ENCODE results near the gene CNGA1. TPM values are rescaled to one million over a fixed set of nuclear protein-coding genes. Genes with fewer than 3 reads are reported as not detected.
"Not testable (repeated sequence)": the region's sequence is repeated elsewhere in the genome, so short reads cannot be mapped to it uniquely, and the experiment has no call there.

Gene CNGA1
- total RNA-seq, 2 experiments from 2014 or later: not detected

DNA sequence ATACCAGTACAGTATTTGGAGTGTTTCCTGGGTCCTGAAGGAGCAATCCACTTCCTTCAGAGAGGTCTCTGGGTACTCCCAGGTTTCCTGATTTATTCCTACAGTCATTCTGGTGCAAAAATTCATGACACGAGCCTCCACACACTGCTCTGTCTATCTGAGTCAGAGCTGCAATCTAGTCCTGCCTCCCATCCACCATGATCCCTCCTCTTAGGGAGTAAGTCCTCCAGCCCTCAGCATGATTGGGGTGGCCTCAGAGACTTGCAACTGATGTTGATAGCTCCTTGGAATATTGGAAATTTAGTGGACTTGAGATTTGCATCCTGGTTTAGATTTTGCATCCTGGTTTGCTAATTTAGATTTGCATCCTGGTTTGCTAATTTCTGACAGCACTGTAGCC is 20.5 kb downstream of the CNGA1 start:
- CTCF ChIA-PET: no interaction called here
- Mint-ChIP-seq H3K4me3 (no peak overlapping the region), H3K36me3 (peaks cover 5% of the 10 kb centered on the region), H3K27ac (no peak overlapping the region), H3K9me3 (ENCODE audit: low read depth) (peaks cover 8% of the 10 kb centered on the region), H3K4me1 (no peaks in the 10 kb centered on the region), H3K27me3 (peaks cover 8% of the 10 kb centered on the region)
- ATAC-seq: no peak
- DNase-seq: no peak

DNA sequence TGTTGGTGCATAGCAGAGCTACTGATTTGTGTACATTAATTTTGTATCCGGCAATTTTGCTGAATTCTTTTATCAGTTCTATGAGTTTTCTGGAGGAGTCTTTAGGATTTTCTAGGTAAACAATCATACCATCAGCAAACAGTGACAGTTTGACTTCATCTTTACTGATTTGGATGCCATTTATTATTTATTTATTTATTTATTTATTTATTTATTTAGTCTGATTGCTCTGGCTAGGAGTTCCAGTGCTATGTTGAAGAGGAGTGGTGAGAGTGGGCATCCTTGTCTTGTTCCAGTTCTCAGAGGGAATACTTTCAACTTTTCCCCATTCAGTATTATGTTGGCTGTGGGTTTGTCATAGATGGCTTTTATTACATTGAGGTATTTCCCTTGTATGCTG is 24.0 kb downstream of the CNGA1 start:
- CTCF ChIA-PET; H3K4me3 Mint-ChIP-seq; ATAC-seq; H3K27ac Mint-ChIP-seq; H3K27me3 Mint-ChIP-seq; H3K9me3 Mint-ChIP-seq (ENCODE audit: low read depth); H3K4me1 Mint-ChIP-seq; DNase-seq; H3K36me3 Mint-ChIP-seq: not testable (repeated sequence)

DNA sequence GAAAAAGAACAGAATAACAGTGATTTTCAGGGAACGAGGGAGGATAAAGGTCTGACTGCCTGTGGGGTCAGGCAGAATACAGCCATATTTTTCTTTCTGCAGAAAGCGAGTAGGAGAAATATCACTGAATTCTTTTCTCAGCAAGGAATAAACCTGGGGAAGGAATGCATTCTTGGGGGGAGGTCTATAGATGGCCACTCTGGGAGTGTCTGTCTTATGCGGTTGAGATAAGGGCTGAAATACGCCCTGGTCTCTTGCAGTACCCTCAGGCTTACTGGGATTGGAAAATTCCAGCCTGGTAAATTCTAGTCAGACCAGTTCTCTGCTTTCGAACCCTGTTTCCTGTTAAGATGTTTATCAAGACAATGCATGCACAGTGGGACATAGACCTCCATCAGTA is 26.3 kb downstream of the CNGA1 start:
- Mint-ChIP-seq H3K27me3 (peaks cover 16% of the 10 kb centered on the region), H3K27ac (no peak overlapping the region), H3K4me3 (no peak overlapping the region), H3K9me3 (ENCODE audit: low read depth) (peaks cover 9% of the 10 kb centered on the region), H3K4me1 (no peaks in the 10 kb centered on the region), H3K36me3 (no peaks in the 10 kb centered on the region)
- CTCF ChIA-PET: no interaction called here
- ATAC-seq: no peak
- DNase-seq: no peak

DNA sequence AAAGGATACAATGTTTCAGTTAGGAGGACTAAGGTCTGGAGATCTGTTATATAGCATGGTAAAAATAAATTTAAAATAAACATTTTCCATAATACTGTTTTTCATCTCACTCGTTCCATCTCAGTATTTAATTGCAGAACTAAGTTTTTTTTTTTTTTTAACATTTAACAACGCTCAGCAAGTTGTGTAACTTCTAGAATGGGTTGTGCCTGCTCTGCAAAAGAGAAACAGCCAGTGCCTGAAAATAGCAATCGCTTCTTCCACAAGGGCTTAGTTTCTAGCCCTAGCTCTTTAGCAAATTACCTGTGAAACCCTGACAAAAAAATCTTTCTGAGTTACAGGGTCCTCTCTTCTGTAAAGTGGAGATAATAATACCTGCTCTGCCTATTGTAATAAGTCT is 41.9 kb downstream of the CNGA1 start:
- no peak for DNase-seq
- Mint-ChIP-seq H3K4me1 (no peaks in the 10 kb centered on the region), H3K36me3 (no peaks in the 10 kb centered on the region), H3K9me3 (ENCODE audit: low read depth) (no peaks in the 10 kb centered on the region), H3K27me3 (no peaks in the 10 kb centered on the region), H3K4me3 (no peak overlapping the region), H3K27ac (no peak overlapping the region)
- ATAC-seq: no peak
- CTCF ChIA-PET: no interaction called here

DNA sequence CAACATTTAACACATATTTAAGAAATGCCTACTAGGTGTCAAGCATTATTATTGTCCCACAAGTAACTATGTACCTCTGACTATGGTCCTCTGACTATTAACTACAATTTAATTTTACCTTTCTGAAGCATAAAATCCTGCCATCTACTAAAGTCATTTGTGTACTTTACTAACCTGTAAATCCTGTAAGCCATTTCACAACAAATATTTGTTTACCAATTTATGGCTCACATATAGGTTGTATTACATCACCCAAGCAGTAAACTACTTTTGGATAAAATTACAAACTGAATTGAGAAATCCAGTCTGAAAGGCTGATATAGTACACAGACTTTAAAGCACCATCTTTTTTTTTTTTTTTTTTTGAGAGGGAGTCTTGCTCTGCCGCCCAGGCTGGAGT is 43.8 kb downstream of the CNGA1 start:
- ATAC-seq (no peak), DNase-seq (no peak)
- Mint-ChIP-seq H3K4me1 (no peaks in the 10 kb centered on the region), H3K36me3 (no peaks in the 10 kb centered on the region), H3K27ac (no peak overlapping the region), H3K27me3 (no peaks in the 10 kb centered on the region), H3K9me3 (ENCODE audit: low read depth) (no peaks in the 10 kb centered on the region), H3K4me3 (no peak overlapping the region)
- CTCF ChIA-PET: no interaction called here

DNA sequence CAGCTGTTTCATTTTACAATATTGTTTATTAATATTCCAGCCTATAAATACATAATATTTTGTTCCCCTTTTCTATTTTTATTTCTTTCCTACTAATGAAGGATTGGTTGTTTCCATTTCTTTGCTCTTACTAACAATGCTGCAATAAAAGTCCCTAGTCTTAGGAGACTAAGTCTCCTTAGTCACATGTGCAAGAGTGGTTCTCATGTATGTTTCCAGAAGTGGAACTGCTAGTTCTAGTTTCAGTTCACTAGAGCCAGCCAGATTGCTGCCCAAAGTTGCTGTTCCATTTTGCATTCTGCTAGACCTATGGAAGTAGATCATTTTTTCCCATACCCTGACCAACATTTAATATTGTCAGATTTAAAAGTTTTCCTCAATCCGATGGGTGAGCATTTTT is 44.3 kb downstream of the CNGA1 start:
- H3K27ac Mint-ChIP-seq: no peak overlapping the region
- no peaks in the 10 kb centered on the region for H3K9me3 Mint-ChIP-seq (ENCODE audit: low read depth)
- CTCF ChIA-PET: no interaction called here
- no peak for DNase-seq
- no peaks in the 10 kb centered on the region for H3K36me3 Mint-ChIP-seq
- H3K27me3 Mint-ChIP-seq: no peaks in the 10 kb centered on the region
- ATAC-seq: no peak
- H3K4me1 Mint-ChIP-seq: no peaks in the 10 kb centered on the region
- H3K4me3 Mint-ChIP-seq: no peak overlapping the region

DNA sequence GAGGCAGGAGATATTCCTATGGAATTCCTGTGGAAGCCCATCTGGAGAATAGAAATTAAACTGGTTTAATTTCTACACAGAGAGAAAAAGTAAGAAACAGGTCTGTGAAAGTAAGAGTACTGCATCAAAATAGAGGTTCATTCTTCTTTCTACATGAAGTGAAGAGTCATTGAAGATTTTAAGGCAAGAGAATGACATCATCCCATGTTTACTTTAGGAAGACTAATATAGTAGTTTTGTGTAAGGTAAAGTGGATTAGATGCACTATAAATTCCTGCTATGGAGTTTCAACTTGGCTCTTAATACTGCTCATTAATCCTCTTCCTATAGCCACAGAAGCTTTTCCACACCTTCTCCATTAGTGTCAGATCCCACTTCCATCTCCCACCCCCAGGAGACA is 47.6 kb downstream of the CNGA1 start:
- CTCF ChIA-PET: no interaction called here
- ATAC-seq: no peak
- Mint-ChIP-seq H3K27me3 (no peaks in the 10 kb centered on the region), H3K9me3 (ENCODE audit: low read depth) (no peaks in the 10 kb centered on the region), H3K27ac (no peak overlapping the region), H3K4me3 (no peak overlapping the region), H3K4me1 (no peaks in the 10 kb centered on the region), H3K36me3 (no peaks in the 10 kb centered on the region)
- no peak for DNase-seq

DNA sequence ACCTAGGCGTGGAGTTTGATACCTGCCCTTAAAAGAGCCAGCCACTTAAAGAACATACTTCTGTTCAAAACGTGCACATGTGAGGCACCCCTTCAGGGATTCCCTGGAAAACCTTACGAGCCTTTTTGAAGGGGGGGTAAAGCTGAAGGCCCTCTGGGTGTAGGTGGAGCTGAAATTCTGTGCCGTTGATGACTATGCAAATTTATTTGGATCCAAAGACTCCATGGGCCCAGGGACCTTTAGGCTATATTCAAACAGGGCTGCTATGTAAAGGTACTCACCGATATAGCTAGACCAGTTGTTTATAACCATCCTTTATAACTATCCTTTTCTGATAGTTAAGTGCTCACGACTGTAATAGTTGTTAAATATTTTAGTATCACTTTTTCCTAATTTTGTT is 61.8 kb downstream of the CNGA1 start:
- H3K9me3 Mint-ChIP-seq (ENCODE audit: low read depth): no peaks in the 10 kb centered on the region
- no peaks in the 10 kb centered on the region for H3K36me3 Mint-ChIP-seq
- H3K4me1 Mint-ChIP-seq: no peaks in the 10 kb centered on the region
- peaks cover 3% of the 10 kb centered on the region for H3K27me3 Mint-ChIP-seq
- CTCF ChIA-PET: no interaction called here
- ATAC-seq: no peak
- no peak for DNase-seq
- no peak overlapping the region for H3K4me3 Mint-ChIP-seq
- no peak overlapping the region for H3K27ac Mint-ChIP-seq

DNA sequence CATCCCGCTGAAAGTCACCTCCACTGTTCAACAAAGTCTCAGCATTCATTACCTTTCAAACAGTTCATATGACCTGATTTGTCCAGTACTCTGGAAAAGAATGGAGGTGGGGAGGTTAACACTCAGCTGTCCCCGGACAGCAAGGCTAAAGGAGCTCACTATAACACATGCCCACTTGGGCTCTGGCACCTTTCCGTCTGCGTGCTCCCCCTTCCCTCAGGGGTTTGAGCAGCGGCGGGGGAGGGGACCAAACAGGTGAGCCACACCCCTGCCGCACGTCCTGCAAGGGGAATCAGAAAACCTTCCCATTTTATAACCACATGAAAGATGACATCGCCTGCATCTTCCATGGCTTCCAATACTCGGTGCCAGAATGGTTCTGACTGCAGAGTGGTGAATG is 62.2 kb downstream of the CNGA1 start:
- CTCF ChIA-PET: no interaction called here
- Mint-ChIP-seq H3K9me3 (ENCODE audit: low read depth) (no peaks in the 10 kb centered on the region), H3K27me3 (peaks cover 3% of the 10 kb centered on the region), H3K36me3 (no peaks in the 10 kb centered on the region), H3K27ac (no peak overlapping the region), H3K4me3 (no peak overlapping the region), H3K4me1 (no peaks in the 10 kb centered on the region)
- ATAC-seq (no peak), DNase-seq (no peak)

DNA sequence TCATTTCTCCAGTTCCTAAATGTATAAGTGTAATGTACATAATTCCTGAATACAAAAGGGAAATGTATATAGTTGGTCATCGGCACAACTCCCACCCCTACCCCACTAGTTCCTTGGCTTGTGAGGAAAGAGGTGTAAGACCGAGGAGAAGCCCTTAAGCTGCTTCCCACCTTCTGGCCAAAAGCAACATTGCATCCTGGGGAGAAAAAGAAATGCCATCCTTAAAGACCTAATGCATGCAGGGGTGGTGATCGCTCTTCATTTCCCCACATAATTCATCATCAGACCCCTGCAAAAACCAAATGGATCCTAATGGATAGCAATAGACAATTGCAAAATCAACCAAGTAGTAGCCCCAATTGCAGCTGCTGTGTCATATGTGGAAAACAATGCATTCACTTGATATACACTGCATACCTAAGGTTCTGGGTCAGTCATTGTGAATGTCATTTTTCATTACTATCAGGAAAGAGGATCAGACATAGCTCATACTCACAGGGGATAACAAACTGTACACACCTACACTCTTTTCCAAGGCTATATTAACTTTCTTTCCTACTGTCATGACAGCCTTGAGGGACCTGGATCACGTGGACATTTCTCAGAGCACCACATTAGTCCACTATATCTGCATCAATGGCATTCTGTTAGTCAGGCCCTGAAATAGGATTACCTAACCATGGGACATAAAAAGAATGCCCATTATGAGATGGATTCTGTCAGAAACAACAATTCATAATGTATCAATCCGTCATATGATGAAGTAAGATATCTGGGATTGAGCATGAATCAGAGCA is 70.4 kb downstream of the CNGA1 start:
- H3K9me3 Mint-ChIP-seq (ENCODE audit: low read depth): no peaks in the 10 kb centered on the region

DNA sequence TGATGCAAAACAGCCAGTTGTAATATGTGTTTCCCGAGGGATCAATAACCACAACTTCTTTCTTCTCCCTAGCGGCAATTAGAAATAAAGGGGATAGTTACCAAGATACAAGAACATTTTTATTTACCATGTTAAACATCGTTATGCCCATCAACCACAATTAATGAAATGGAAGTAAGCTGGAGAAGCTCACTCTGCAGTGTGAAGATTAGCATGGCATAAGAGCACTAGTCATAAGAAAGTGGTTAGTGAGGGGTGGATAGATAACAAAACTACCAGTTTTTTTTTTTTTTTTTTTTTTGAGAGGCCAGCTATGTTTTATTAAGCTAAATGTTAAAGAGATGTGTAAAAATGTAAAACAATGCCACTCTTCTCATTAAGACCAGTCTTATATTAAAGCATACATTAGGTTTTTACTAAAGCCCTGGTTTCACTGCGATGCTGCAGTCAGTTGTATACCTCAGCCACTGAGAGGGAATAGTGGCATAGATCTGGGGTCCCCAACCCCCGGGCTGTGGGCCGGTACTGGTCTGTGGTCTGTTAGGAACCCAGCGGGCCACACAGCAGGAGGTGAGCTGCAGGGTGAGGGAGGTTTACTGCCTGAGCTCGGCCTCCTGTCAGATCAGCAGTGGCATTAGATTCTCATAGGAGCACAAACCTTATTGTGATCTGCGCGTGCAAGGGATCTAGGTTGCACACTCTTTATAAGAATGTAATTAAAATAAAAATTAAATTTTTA is 74.2 kb downstream of the CNGA1 start:
- H3K27me3 Mint-ChIP-seq: peaks cover 2% of the 10 kb centered on the region
- H3K36me3 Mint-ChIP-seq: no peaks in the 10 kb centered on the region
- H3K27ac Mint-ChIP-seq: no peak overlapping the region
- H3K4me1 Mint-ChIP-seq: no peaks in the 10 kb centered on the region
- H3K9me3 Mint-ChIP-seq (ENCODE audit: low read depth): no peaks in the 10 kb centered on the region
- ATAC-seq (no peak), DNase-seq (no peak)
- CTCF ChIA-PET: no interaction called here
- H3K4me3 Mint-ChIP-seq: no peak overlapping the region

More for the DNA sequence above, 70.4 kb downstream of the CNGA1 start:
- H3K4me3 Mint-ChIP-seq: no peak overlapping the region
- DNase-seq: no peak
- H3K27ac Mint-ChIP-seq: no peak overlapping the region
- H3K36me3 Mint-ChIP-seq: no peaks in the 10 kb centered on the region
- CTCF ChIA-PET: no interaction called here
- peaks cover 3% of the 10 kb centered on the region for H3K27me3 Mint-ChIP-seq
- no peaks in the 10 kb centered on the region for H3K4me1 Mint-ChIP-seq
- ATAC-seq: no peak

DNA sequence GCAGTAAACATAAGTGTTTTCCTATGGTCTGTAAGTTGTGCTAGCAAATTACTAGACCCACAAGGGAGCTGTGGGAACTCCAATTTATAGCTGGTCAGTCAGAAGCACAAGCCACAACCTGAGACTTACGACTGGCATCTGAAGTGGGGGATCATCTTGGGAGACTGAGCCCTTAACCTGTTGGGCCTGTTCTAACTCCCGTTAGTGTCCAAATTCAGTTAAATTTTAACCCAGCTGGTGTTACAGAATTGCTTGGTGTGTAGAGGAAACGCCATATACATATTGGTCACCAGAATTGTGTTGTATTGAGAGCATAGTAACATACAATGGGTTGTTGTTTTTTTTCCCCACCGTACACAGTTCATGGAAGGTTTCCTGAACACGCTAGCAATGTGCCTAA is 77.0 kb downstream of the CNGA1 start:
- Mint-ChIP-seq H3K4me1 (no peaks in the 10 kb centered on the region), H3K9me3 (ENCODE audit: low read depth) (no peaks in the 10 kb centered on the region), H3K27me3 (peaks cover 20% of the 10 kb centered on the region), H3K27ac (no peak overlapping the region), H3K4me3 (no peak overlapping the region), H3K36me3 (no peaks in the 10 kb centered on the region)
- CTCF ChIA-PET: no interaction called here
- no peak for DNase-seq
- ATAC-seq: no peak

DNA sequence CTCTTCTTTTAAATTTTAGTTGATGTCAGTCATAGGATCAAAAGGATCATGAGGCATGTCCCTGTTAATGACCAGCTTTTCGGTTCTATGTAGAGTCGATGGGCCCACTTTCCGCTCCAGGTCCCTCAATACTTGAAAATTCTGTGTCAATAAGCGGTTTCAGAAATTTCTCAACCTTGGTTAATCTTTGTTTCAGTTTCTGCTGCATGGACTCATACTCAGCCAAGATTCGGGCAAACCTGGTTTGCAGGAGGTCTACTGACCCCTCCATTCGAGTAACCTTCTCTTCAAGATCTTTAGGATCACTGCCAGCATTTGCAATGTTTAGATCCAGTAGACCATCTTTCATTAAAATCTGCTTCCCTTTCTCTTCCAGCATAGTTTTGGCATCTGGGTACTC is 80.1 kb downstream of the CNGA1 start:
- DNase-seq: no peak
- H3K27ac Mint-ChIP-seq: no peak overlapping the region
- CTCF ChIA-PET: interaction anchor here (0.8 kb wide), 1 partner anchor 250 kb away, joined by 3 read pairs; no protein-coding TSS in a partner anchor

DNA sequence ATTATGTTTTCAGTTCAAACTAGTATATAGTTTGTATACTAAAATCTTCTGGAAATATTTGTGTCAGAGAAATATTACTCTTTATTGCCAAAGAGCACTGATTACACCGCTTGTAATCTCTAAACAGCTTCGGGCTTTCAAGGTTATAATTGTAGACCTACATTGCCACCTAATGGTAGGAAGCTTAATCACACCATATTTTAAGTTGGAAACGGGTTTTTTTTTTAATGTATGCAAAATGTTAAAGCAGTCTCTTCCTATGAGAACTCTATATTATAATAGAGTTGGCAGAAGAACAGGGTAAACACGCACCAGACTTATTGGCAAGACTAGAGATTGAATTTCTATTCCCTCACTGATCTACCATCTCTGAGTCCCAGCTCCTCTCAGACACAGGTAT is 82.6 kb downstream of the CNGA1 start:
- H3K9me3 Mint-ChIP-seq (ENCODE audit: low read depth): no peaks in the 10 kb centered on the region
- CTCF ChIA-PET: interaction anchor here (0.6 to 3.1 kb wide), 17 partner anchors 17 to 451 kb away, joined by 3 to 20 read pairs (median 3); partner anchors contain the start of gene CORIN

More for the DNA sequence above, 80.1 kb downstream of the CNGA1 start:
- Mint-ChIP-seq H3K4me3 (no peak overlapping the region), H3K9me3 (ENCODE audit: low read depth) (no peaks in the 10 kb centered on the region), H3K4me1 (no peaks in the 10 kb centered on the region), H3K36me3 (no peaks in the 10 kb centered on the region), H3K27me3 (peaks cover 20% of the 10 kb centered on the region)
- ATAC-seq: no peak

More for the DNA sequence above, 82.6 kb downstream of the CNGA1 start:
- Mint-ChIP-seq H3K27ac (no peak overlapping the region), H3K4me1 (no peaks in the 10 kb centered on the region), H3K27me3 (peaks cover 27% of the 10 kb centered on the region), H3K4me3 (no peak overlapping the region), H3K36me3 (no peaks in the 10 kb centered on the region)
- ATAC-seq (no peak), DNase-seq (no peak)

Data from activated CD8-positive, alpha-beta memory T cell treated with anti-CD3 and anti-CD28 coated beads, Interleukin-2, amount 10 ng/mL, durations not matched to agents 7 days and 5 days (primary cell).